HCT116 (cell line): Measurements from ENCODE around the gene UBE2E1. TPM values are rescaled to one million over a fixed set of nuclear protein-coding genes. Genes with fewer than 3 reads are reported as not detected.

Experiments
- ATAC-seq: fragments of 200-7000 bp; cut with Tn5 transposase; 2 replicates; pipeline ENCODE4 v1.9.1; 2020; ENCODE audit warnings: mild to moderate bottlenecking, moderate library complexity
- BruUV-seq: library from RNA; stranded (reverse); fragments of 400-500 nt; replicated peaks from 2 replicates; lab custom pipeline; 2021; lab: Mats Ljungman, UMichigan
- CTCF ChIA-PET: fragments of 300-600 bp; sonication (Branson Sonifier 250); formaldehyde crosslinking; loops from one replicate; lab custom pipeline; 2021; ENCODE audit warnings: antibody characterized with exemption; lab: Charles Lee
- POLR2A ChIA-PET: fragments of 300-600, 350-600 bp; sonication (Branson Sonifier 250); formaldehyde crosslinking; loops from one replicate; lab custom pipeline; 2021; ENCODE audit warnings: antibody characterized with exemption; lab: Charles Lee
- RAD21 ChIA-PET, 2 experiments: fragments of 300-600 bp; sonication (Branson Sonifier 250); formaldehyde crosslinking; loops; one replicate each; lab custom pipeline; 2023; ENCODE audit warnings: low total read pairs in 2 of 2; ENCODE audit not compliant: uncharacterized antibody in 2 of 2, unreplicated experiment in 2 of 2, low non-redundant PET in 1 of 2; lab: Charles Lee
- DNase-seq: peaks from one replicate; pipeline ENCODE4 v3.0.0-alpha.2; 2010; ENCODE audit warnings: low read depth, low spot score
- H2AFZ ChIP-seq: fragments of 200-600 bp; shearing (Covaris generic), sonication (generic); 2 replicates; pipeline ENCODE4 v1.6.1; 2017; ENCODE audit warnings: low read depth, mixed run types, mixed read lengths, antibody characterized with exemption, low read length; ENCODE audit not compliant: poor library complexity, severe bottlenecking
- H3K27ac ChIP-seq: 2 replicates; pipeline ENCODE4 v1.5.1; 2012; ENCODE audit warnings: low read depth, low read length
- H3K27me3 ChIP-seq: fragments of 200-600 bp; sonication (generic); 2 replicates; pipeline ENCODE4 v1.6.1; 2016; ENCODE audit warnings: mixed run types, low read length, mixed read lengths; ENCODE audit not compliant: insufficient read depth
- H3K36me3 ChIP-seq, 2 experiments: fragments of 200-500 bp in 1 of 2; fragments of 200-600 bp in 1 of 2; sonication (Bioruptor generic) in 1 of 2; sonication (generic) in 1 of 2; 2 replicates each; pipeline versions ENCODE4 v1.5.1 to v1.6.1; 2014 to 2016; ENCODE audit warnings: low read length in 2 of 2, inconsistent platforms in 1 of 2, mixed read lengths in 1 of 2, mixed run types in 1 of 2; ENCODE audit not compliant: insufficient read depth in 2 of 2, control insufficient read depth in 1 of 2
- H3K4me1 ChIP-seq, 2 experiments: fragments of 200-600 bp in 1 of 2; sonication (generic) in 1 of 2; 2 replicates each; pipeline versions ENCODE4 v1.5.1 to v1.6.1; 2012 to 2017; ENCODE audit warnings: low read length in 2 of 2, inconsistent platforms in 1 of 2, mild to moderate bottlenecking in 1 of 2, mixed read lengths in 1 of 2, mixed run types in 1 of 2, moderate library complexity in 1 of 2; ENCODE audit not compliant: insufficient read depth in 2 of 2, control insufficient read depth in 1 of 2
- H3K4me2 ChIP-seq: fragments of 200-600 bp; sonication (generic); 2 replicates; pipeline ENCODE4 v1.6.1; 2017; ENCODE audit warnings: mixed run types, low read length, mixed read lengths
- H3K4me3 ChIP-seq, 2 experiments: fragments of 200-600 bp in 1 of 2; sonication (generic) in 1 of 2; replicated peaks in 1 of 2; 2 replicates each; pipeline ENCODE4 v1.5.1; 2011 to 2016; ENCODE audit warnings: low read length in 2 of 2, control low read depth in 1 of 2, low read depth in 1 of 2, mild to moderate bottlenecking in 1 of 2, mixed read lengths in 1 of 2, mixed run types in 1 of 2
- H3K79me2 ChIP-seq: fragments of 200-600 bp; sonication (generic); 2 replicates; pipeline ENCODE4 v1.6.1; 2017; ENCODE audit warnings: mild to moderate bottlenecking, mixed run types, low read length, moderate library complexity, mixed read lengths; ENCODE audit not compliant: insufficient read depth
- H3K9ac ChIP-seq: fragments of 200-600 bp; sonication (generic); 2 replicates; pipeline ENCODE4 v1.6.1; 2016; ENCODE audit warnings: low read length, mixed read lengths
- H3K9me2 ChIP-seq: fragments of 200-600 bp; sonication (generic), shearing (Covaris generic); 2 replicates; pipeline ENCODE4 v1.6.1; 2017; ENCODE audit warnings: mixed run types, mild to moderate bottlenecking, moderate library complexity; ENCODE audit not compliant: insufficient read depth
- H3K9me3 ChIP-seq, 2 experiments: fragments of 200-500 bp in 1 of 2; fragments of 200-600 bp in 1 of 2; sonication (Bioruptor generic) in 1 of 2; sonication (generic) in 1 of 2; 2 replicates each; pipeline ENCODE4 v1.6.1; 2014 to 2017; ENCODE audit warnings: low read length in 2 of 2, mixed read lengths in 2 of 2, inconsistent platforms in 1 of 2, low read depth in 1 of 2, mild to moderate bottlenecking in 1 of 2, mixed run types in 1 of 2, moderate library complexity in 1 of 2; ENCODE audit not compliant: control insufficient read depth in 1 of 2, insufficient read depth in 1 of 2
- H4K20me1 ChIP-seq: fragments of 200-600 bp; sonication (generic), shearing (Covaris generic); 2 replicates; pipeline ENCODE4 v1.6.1; 2017; ENCODE audit warnings: mixed run types, mild to moderate bottlenecking, moderate library complexity; ENCODE audit not compliant: insufficient read depth
- ATF3 ChIP-seq: IDR thresholded peaks from 2 replicates; pipeline ENCODE4 v1.6.1; 2012
- CBX3 ChIP-seq: IDR thresholded peaks from 2 replicates; pipeline ENCODE4 v1.6.1; 2012; ENCODE audit warnings: low read depth
- CEBPB ChIP-seq: IDR thresholded peaks from 2 replicates; pipeline ENCODE4 v1.6.1; 2012; ENCODE audit warnings: low read depth
- ELF1 ChIP-seq: IDR thresholded peaks from 2 replicates; pipeline ENCODE4 v1.6.1; 2012; ENCODE audit warnings: low read depth, borderline replicate concordance
- EZH2phosphoT487 ChIP-seq: fragments of 200-600 bp; IDR thresholded peaks from 2 replicates; pipeline ENCODE4 v1.6.1; 2018; ENCODE audit warnings: antibody characterized with exemption, borderline replicate concordance
- FOSL1 ChIP-seq: IDR thresholded peaks from 2 replicates; pipeline ENCODE4 v1.6.1; 2012; ENCODE audit warnings: low read depth
- POLR2A ChIP-seq: IDR thresholded peaks from 2 replicates; pipeline ENCODE4 v1.7.0; 2011; ENCODE audit warnings: borderline replicate concordance; ENCODE audit not compliant: insufficient read depth, insufficient read length; ENCODE audit errors: extremely low read depth
- POLR2AphosphoS5 ChIP-seq: IDR thresholded peaks from 2 replicates; pipeline ENCODE4 v1.6.1; 2011; ENCODE audit warnings: mild to moderate bottlenecking, low read depth, low read length, moderate library complexity
- RAD21 ChIP-seq: IDR thresholded peaks from 2 replicates; pipeline ENCODE4 v1.6.1; 2012; ENCODE audit warnings: low read depth, mild to moderate bottlenecking
- SIN3A ChIP-seq: IDR thresholded peaks from 2 replicates; pipeline ENCODE4 v1.6.1; 2012; ENCODE audit warnings: low read depth
- YY1 ChIP-seq: IDR thresholded peaks from 2 replicates; pipeline ENCODE4 v1.6.1; 2011; ENCODE audit warnings: low read length, low read depth, moderate library complexity, mild to moderate bottlenecking; ENCODE audit not compliant: insufficient replicate concordance; ENCODE audit errors: extremely low read depth
- ZFX ChIP-seq: fragments of 450-650 bp; IDR thresholded peaks from 2 replicates; pipeline ENCODE4 v1.6.1; 2017
- ZNF274 ChIP-seq: fragments of 200-500 bp; sonication (Bioruptor generic); IDR thresholded peaks from 2 replicates; pipeline ENCODE4 v1.6.1; 2014; ENCODE audit warnings: mild to moderate bottlenecking, low read depth, low read length, inconsistent platforms
- intact Hi-C: fragments of 100-400 bp; cut with micrococcal nuclease; formaldehyde crosslinking; loops from 2 replicates; pipeline ENCODE4 v1.10.0; 2022
- total RNA-seq: library from RNA; stranded (reverse); gene quantifications from one replicate; pipeline ENCODE4 v1.2.1, GENCODE V29; 2021; ENCODE audit not compliant: unreplicated experiment
- TF ChIP-seq, protein P1 (sequence below): IDR thresholded peaks from 2 replicates; pipeline ENCODE4 v1.6.1; 2011; ENCODE audit warnings: mild to moderate bottlenecking, low read length, moderate library complexity; ENCODE audit not compliant: insufficient replicate concordance; ENCODE audit errors: extremely low read depth
- TF ChIP-seq, protein P2 (sequence below): IDR thresholded peaks from 2 replicates; pipeline ENCODE4 v1.6.1; 2012

The UBE2E1 gene
- total RNA-seq, 1 experiment from 2014 or later = 75.1 TPM

DNA sequence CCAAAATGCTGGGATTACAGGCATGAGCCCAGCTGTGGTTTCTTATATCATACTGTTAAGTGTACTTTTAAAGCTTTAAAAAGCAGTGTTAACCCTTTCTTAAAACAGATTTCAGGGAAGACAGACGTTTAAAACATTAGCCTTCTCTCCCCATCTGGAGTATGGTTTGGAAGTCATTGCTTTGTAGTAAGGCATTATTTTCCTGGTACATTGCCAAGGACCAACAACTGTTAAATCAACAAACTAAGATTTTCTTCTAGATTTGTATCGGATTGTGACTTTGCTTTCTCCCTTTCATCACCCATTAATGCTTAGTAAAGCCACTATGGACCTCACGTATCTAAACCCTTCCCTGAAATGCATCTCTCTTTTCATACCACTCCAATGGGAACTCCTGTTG, 50.5 kb downstream of the UBE2E1 start:
- Histone ChIP-seq H3K27ac (no peak overlapping the region), H3K79me2 (peaks cover 52% of the 10 kb centered on the region), H3K9me3 (peaks cover 0 to 4% of the 10 kb centered on the region in 2 experiments; a peak in 1 of 4 replicates), H3K9ac (no peak overlapping the region), H4K20me1 (no peaks in the 10 kb centered on the region; the same call in 1 of the 2 replicates), H3K9me2 (no peaks in the 10 kb centered on the region), H3K4me1 (no peaks in the 10 kb centered on the region), H3K4me2 (no peak overlapping the region), H3K27me3 (no peaks in the 10 kb centered on the region), H3K4me3 (no peak overlapping the region), H3K36me3 (no peaks in the 10 kb centered on the region), H2AFZ (no peak overlapping the region)
- POLR2A ChIA-PET = no interaction called here
- CTCF ChIA-PET = no interaction called here
- no TSS peak for BruUV-seq
- TF ChIP-seq ZFX (no peak), RAD21 (no peak), POLR2AphosphoS5 (no peak), CEBPB (no peak), EZH2phosphoT487 (no peak), FOSL1 (no peak), YY1 (no peak), SIN3A (no peak), ATF3 (no peak), CBX3 (no peak), POLR2A (no peak), ELF1 (no peak), ZNF274 (no peak)
- TF ChIP-seq, protein P1, sequence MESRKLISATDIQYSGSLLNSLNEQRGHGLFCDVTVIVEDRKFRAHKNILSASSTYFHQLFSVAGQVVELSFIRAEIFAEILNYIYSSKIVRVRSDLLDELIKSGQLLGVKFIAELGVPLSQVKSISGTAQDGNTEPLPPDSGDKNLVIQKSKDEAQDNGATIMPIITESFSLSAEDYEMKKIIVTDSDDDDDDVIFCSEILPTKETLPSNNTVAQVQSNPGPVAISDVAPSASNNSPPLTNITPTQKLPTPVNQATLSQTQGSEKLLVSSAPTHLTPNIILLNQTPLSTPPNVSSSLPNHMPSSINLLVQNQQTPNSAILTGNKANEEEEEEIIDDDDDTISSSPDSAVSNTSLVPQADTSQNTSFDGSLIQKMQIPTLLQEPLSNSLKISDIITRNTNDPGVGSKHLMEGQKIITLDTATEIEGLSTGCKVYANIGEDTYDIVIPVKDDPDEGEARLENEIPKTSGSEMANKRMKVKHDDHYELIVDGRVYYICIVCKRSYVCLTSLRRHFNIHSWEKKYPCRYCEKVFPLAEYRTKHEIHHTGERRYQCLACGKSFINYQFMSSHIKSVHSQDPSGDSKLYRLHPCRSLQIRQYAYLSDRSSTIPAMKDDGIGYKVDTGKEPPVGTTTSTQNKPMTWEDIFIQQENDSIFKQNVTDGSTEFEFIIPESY = no peak
- TF ChIP-seq, protein P2, sequence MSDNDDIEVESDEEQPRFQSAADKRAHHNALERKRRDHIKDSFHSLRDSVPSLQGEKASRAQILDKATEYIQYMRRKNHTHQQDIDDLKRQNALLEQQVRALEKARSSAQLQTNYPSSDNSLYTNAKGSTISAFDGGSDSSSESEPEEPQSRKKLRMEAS = no peak
- intact Hi-C loops = no loop called here
- RAD21 ChIA-PET = no interaction called here
- no peak for ATAC-seq
- DNase-seq = no peak
